SW480 (cell line): ENCODE results near the gene FAM149A.

Experiments
- DNase-seq: peaks from one replicate; pipeline ENCODE4 v3.0.0-alpha.2; 2016; ENCODE audit warnings: low spot score

The FAM149A gene

DNA sequence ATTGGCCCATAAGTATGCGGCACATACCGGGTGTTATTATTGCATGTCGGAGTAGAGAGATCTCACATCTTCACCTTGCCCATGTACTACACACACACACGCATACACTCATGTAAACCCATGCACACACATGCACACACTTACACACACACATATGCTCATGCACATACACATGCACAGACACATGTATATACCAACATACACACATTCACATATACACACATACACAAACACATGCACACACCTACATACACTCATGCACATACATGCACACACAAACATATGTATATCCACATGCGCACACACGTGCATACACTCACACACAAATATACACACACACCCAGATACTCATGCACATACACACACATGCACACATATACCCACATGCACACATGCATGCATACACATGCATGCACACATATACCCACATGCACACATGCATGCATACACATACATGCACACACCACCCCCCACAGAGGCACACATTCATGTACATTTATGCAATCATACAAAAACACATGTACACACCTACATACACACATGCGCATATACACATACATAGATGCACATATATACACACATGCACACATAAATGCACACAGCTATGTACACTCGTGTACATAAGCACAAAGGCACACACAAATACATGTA lies 98.1 kb downstream of the FAM149A start:
- no peak for DNase-seq

DNA sequence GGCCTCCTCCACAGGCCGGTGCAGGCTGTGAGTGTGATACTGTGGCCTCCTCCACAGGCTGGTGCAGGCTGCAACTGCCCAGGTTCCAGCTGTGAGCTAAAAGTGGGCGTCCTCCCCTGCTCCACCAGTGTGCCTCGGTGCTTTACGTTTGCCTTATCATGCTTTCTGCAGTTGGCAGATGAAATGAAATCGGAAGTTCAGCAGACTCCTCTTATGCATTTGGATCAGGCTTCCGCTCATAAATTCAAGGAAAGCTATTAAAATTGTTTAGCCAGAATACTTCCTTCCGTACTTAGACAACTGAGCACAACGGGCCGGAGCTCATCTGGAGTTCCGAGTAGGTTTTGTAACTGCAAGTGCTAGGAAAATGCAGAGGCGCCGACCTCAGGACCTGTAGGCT lies 98.9 kb downstream of the FAM149A start:
- DNase-seq = no peak

GRCh38 chr4:186204103-186204559 lies 99.6 kb downstream of the FAM149A start:
- DNase-seq = peak; percentile 82

- DNase-seq = peak; percentile 31
These were observed 100.2 kb downstream of the FAM149A start for GRCh38 chr4:186204686-186205085.

GRCh38 chr4:186205156-186205555 lies 100.7 kb downstream of the FAM149A start:
- DNase-seq = no peak

DNA sequence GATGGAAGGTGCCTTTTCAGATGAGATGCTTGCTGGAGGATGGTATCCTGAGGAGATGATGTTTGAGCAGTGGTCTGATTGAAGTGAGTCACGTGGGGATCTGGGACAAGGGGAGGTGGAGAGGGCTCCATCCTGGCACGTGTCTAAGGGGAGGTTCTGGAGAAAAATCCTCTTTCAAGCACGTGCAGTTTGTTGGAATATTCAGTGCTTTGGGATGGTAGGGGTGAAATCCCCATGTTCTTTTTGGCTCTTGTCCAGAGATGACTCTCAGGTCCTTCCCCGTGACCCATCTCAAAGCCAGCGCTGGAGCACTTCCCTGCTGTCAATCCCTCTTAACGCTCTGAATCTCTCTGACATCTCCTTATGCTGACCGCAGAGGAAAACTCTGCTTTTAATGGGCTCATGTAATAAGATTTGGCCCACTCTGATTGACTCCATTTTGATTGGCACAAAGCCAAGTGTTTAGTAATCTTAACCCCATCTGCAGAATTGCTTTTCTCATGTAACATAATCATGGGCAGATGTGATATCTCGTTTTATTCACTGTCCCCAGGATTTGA lies 112.0 kb downstream of the FAM149A start:
- DNase-seq = no peak

DNA sequence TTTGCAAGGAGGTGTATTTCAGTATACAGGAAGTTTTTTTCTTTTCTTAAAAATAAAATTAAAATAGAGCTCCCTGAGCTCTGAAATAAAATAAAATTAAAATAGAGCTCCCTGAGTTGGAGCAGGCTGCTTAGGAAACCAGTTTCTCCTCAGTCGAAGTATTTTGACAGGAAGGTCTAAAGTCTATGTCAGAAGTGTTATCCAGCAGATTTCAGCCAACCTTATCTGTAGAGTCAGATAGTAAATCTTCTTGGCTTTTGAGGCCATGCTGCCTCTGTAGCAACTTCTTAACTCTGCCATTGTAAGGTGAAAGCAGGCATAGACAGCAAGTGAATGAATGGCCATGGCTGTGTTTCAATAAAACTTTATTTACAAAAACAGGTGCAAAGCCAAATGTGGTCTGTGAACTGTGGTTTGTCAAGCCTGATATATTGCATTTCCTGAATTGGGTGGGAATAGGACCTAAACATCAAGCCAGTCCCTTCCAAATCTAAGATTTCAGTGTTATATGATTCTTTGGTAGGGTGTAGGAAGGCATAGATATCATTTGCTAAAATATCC lies 113.3 kb downstream of the FAM149A start:
- no peak for DNase-seq

DNA sequence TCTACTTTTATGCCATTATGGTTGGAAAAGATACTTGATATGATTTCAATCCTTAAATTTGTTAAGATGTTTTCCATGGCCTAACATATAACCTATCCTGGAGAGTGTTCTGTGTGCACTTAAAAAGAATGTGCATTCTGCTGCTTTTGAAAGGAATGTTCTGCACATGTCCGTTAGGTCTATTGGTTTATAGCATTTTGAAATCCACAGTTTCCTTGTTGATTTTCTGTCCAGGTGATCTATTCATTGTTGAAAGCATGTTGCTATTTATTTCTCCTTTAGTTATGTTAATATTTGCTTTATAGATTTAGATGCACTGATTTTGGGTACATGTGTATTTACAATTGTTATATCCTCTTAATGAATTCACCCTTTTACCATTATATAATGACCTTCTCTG lies 117.1 kb downstream of the FAM149A start:
- DNase-seq = no peak
